Measurements from ENCODE around the gene DIAPH1. TPM values are rescaled to one million over a fixed set of nuclear protein-coding genes. Genes with fewer than 3 reads are reported as not detected.
A peak's percentile ranks its signal among the peaks of the same experiment; 100 is the strongest.

The DIAPH1 gene
- total RNA-seq, 1 experiment from 2014 or later = 74.7 TPM

DNA sequence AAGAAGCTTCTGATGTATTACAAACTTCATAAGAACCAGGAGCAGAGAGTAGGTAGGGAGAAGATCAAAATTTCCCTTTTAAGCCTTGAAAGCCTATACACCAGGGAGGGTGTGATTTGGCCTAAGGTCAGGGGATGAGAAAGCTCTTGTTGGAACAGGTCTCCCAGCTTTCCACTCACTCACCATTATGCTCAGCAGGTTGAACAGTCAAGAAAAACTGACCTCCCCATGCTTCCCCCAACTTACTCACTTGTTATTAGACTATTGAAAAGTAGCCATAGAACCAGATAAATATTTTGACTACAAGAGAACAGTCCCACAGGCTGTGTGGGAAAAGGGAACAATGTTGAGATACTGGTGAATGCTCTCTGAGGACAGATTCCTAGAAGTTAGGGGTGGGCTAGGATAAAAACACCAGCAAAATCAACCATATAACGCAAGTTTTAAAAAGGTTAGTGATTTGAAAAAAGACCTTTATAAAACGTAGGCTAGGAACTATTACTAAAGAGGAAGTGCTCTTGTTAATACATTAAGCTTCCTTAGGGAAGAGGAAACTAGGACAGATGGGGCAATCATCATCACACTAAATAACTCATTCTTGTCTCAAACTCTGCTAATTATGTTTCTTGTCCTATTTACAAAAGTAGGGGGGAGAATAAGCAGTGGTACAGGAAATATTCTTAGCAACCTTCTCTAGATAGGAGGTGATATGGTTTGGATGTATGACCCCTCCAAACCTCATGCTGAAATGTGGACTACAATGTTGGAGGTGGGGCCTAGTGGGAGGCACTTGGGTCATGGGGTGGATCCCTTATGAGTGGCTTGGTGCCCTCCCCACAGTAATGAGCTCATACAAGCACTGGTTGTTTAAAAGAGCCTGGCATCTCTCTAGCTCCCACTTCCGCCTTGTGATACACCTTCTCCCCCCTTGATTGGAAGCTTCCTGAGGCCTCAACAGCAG is 98.9 kb downstream of the DIAPH1 start:
- no peak for DNase-seq (ENCODE audit: low spot score)

DNA sequence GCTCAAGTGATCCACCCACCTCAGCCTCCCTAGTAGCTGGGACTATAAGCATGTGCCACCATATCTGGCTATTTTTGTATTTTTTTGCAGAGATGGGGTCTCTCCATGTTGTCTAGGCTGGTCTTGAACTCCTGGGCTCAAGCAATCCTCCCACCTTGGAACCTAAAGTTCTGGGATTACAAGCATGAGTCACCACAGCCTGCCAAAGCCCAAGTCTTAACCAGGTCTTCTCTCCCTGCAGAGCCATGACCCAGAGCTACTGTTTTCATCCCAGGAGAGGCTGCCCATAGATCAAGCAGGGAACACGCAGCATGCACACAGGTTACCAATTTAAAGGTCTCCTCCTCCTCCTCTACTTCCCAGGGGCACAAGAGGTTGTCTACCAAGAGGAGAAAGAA is 100.2 kb downstream of the DIAPH1 start:
- no peak for DNase-seq (ENCODE audit: low spot score)

GRCh38 chr5:141517880-141518617 is 100.8 kb downstream of the DIAPH1 start:
- no peak for DNase-seq (ENCODE audit: low spot score)

GRCh38 chr5:141517312-141517711 is 101.5 kb downstream of the DIAPH1 start:
- DNase-seq (ENCODE audit: low spot score) = no peak

GRCh38 chr5:141516672-141517025 is 102.2 kb downstream of the DIAPH1 start:
- no peak for DNase-seq (ENCODE audit: low spot score)

DNA sequence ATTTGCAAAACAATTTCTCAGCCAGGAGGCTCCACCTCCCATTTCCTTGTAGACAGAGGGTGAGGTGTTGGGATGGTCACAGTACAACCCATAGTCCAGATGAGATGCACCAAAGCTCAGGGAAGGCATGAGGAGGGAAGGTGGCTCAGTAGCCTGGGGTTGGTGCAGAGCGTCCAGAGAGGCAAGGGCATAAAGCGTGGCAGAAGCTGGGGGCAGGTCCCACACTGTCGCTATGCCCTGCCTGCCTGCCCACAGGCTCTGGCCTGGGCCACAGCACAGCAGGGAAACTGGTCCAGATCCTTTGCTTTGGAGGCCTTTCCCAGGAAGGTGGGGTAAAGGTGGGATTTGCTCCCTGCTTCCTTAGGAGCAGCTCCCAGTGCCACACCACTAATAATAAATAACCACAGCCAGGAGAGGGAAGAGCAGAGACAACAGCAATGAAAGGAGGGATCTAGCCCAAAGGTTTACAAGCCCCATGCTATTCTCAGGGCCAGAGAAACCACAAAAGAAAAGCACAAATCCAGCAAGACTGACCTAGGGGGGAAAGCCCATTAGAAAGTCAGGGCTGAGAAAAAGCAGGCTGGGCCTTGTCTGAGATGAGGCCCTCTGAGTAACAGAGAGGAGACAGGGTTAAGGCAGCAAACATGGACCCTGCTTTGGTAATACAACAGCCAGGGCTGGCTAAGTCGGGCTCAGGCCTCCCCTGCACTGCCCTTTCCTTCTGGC is 102.7 kb downstream of the DIAPH1 start:
- no peak for DNase-seq (ENCODE audit: low spot score)

DNA sequence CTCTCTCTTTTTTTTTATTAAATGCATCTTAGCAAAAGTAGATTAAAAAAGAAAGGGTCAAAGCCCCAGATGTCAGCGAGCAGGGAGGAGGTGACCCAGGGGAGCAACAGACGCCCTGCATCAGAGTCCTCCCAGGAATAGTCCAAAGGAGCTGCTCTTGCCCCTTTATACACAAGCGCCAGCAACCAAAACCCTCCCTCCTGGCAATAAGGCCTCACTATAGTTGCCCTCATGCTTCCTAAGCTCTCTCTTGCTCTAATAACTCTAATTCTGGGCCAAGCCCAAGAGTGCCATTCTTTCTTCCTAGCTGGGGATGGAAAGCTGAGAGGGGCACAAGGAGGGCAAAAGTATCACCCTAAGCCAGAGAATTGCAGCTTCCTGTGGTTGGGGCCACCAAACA is 103.7 kb downstream of the DIAPH1 start:
- no peak for DNase-seq (ENCODE audit: low spot score)

- DNase-seq (ENCODE audit: low spot score) = no peak
Observed at GRCh38 chr5:141514330-141515133, 104.3 kb downstream of the DIAPH1 start.

DNA sequence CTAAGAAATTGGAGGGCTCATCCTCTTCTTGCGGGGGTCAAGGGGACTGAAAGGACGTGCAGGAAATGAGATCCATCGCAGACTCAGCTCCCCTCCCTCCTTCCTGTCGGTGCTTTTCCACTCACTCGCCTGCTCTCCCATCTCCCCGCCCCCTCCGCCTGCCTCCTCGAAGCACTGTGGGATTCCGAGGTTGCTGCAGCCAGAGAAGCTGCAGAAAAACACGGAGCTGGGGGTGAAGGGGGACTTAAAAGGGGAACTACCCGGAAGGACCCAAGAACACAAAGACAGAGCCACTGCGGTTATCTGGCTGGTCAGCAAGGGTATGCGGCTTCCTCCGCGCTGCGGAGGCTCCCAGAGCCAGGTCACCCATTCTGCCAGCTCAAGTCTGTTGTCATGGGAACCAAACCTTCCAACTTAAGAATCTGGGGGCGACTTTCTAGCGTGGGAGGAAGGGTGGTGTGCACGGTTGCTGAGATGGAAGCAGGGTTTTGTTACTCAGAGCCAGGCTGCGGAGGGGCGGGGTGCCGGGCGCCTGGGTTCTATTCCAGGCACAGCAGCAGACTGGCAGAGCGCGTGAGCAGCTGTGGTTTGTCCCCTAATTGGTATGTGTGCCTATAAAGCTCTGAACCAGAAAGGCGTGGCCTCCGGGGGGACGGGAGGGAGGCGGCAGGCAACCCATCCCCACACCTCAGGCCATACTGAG is 105.0 kb downstream of the DIAPH1 start:
- no peak for DNase-seq (ENCODE audit: low spot score)

DNA sequence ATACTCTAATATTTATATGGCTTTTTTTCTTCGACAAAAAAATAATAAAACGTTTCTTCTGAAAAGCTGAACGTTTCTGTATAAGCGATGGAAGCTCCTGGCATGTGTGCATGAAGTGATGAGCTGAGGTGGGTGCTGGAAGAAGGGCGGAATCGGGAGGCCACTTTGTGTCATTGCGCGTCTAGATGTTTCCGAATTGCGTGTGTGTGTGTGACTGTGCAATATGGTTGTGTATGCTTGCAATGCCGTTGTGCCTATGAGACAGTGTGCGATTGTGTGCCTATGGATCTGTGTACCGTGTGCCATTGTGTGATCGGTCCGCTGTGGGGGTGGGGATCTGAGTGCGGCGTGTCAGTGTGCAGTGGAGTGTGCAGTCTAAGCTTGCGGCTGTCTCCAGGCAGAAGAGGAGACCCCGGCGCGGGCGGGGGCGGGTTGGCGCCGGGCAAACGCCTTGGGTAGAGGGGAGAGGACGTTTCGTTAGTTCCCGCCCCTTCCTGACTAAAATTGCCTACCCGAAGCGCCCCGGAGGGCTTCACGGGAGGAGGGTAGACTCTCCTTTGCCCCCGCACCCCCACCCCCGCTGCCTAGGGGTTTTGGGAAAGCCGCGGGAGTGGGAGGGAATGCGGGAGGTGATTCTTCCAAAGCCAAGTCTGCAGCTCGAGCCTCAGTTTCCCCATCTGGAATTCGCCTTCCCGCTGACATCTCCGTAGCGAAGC is 105.7 kb downstream of the DIAPH1 start:
- DNase-seq (ENCODE audit: low spot score) = no peak

DNA sequence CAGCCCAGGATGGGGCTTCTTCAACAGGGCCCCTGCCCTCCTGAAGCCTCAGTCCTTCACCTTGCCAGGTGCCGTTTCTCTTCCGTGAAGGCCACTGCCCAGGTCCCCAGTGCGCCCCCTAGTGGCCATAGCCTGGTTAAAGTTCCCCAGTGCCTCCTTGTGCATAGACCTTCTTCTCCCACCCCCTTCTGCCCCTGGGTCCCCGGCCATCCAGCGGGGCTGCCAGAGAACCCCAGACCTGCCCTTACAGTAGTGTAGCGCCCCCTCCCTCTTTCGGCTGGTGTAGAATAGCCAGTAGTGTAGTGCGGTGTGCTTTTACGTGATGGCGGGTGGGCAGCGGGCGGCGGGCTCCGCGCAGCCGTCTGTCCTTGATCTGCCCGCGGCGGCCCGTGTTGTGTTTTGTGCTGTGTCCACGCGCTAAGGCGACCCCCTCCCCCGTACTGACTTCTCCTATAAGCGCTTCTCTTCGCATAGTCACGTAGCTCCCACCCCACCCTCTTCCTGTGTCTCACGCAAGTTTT is 106.3 kb downstream of the DIAPH1 start:
- DNase-seq (ENCODE audit: low spot score) = peak; percentile 70

- no peak for DNase-seq (ENCODE audit: low spot score)
Observed at GRCh38 chr5:141511771-141512325, 107.0 kb downstream of the DIAPH1 start.

- no peak for DNase-seq (ENCODE audit: low spot score)
Observed at GRCh38 chr5:141510850-141511601, 107.8 kb downstream of the DIAPH1 start.

- no peak for DNase-seq (ENCODE audit: low spot score)
Observed at GRCh38 chr5:141510160-141510559, 108.6 kb downstream of the DIAPH1 start.

DNA sequence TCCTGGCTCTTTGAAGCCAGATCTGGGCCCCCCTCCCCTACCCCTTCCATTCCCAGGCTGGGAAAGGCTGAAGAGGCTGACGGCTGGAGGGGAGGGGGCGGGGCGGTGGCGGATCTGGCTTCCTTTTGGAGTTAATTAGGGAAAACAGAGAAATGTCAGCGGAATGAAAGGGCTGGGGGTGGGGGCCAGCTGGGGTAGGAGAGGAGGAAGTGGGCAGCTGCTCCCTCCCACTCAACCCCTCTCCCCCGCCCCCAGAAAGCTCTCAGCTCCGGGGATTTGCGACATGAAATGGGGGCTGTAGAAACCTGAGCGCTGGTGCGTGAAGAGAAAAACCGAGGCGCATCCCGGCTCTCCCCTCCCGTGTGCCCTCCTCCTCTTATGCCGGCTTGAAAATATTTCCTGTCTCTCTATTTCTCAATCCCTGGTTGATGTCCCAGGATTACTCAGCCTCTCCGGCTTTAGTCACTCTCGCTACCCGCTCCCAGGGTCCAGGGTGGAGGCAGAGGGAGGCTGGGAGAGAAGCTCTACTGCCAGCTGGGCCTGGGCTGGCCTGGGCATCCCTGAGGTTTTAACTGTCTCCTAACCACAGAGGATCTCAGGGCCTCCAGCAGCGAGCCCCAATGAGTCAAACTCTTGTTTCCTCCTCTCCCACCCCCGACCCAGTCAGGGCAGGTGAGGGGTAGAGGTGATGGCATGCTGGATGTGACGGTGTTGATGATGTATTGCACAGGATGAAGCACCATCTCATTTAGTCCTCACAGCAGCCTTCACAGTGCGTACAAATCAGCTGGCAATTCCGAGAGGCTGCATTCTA is 109.8 kb downstream of the DIAPH1 start:
- DNase-seq (ENCODE audit: low spot score) = no peak

DNA sequence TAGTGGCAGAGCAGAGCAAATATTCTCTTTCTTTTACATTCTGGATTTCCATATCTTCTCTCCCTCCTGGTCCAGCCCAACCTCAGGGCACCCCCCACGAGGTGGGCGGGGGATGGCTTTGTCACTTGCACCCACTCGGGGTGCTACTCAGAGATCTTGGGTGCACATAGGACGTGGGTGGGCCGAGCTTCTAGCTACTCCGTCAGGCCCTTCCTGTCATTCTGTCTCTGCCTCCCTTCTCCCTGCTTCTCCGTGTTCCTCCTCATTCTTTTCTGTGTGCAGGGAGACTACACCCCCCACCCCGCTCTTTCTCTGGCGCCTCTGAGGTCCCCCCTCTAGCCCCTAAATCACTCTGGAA is 110.4 kb downstream of the DIAPH1 start:
- no peak for DNase-seq (ENCODE audit: low spot score)

- no peak for DNase-seq (ENCODE audit: low spot score)
Observed at GRCh38 chr5:141507387-141508091, 111.3 kb downstream of the DIAPH1 start.

Measured in HT-29 (cell line).